GM21526 (cell line): ENCODE measurements around the gene HS2ST1.

Experiments used
- ATAC-seq: cut with Tn5 transposase; IDR thresholded peaks from one replicate; pipeline ENCODE4 v1.9.1; 2021; ENCODE audit warnings: moderate library complexity; ENCODE audit not compliant: unreplicated experiment, low FRiP score

Gene HS2ST1

DNA sequence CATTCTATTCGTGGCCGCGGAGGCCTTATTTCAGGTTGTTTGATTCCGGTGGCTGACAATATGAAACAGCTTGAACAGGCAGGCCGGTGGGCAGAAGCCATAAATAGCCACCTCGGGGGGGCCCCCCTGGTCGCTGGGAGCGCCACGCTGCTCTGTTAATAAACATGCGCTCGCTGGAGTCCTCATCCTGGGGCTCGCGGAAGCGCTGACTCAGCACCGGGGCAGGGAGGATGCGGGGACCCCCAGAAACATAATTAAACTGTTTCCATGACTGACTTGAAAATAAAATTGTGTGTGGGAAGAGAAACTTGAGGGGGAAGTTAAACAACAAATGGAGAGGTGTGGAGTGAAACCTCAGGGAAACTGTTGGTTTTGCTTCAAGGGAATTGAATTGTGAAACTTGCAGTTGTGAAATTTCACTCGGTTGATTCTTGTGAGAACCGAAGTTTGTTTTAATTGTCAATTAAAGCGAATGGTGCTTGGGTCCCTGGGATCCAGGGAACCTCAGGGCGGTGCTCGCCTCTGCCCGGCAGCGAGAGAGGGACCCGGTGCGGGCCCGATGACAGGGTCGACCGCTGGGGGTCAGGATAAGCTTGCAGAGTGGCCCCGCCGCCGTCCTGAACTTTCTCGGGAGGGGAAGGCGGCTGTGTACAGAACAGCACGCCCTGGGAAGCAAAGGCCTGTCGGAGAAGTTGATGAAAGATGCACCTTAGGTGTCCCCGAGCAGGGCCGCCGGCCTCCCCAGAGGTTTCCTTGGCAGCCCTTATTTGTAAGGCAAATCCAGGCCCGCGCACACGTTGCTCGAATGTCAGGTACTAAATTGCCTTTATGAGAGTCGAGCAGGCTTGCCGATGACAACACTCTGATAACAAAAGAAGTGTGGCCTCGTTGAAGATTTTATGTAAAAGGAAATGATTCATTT lies 237.3 kb downstream of the HS2ST1 start:
- peak; percentile 61 for ATAC-seq

DNA sequence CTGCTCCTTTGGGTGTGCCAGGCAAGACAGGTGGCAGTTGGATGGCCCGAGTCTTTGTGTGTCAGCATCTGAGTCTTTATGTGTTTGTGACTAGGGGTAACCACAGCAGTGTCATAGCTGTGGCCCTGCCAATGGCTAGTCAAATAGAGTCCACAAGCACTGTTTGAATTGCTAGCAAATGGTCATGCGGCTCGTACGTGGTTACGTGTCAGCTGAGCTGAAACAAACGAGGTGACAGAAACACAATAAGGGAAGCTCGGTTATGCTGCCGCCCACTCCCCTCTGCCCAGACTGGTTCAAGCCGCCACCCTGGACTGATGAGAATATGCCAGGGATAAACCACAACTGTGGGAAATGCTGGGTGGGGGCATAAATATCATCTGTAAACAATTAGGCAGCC lies 239.9 kb downstream of the HS2ST1 start:
- no peak for ATAC-seq

DNA sequence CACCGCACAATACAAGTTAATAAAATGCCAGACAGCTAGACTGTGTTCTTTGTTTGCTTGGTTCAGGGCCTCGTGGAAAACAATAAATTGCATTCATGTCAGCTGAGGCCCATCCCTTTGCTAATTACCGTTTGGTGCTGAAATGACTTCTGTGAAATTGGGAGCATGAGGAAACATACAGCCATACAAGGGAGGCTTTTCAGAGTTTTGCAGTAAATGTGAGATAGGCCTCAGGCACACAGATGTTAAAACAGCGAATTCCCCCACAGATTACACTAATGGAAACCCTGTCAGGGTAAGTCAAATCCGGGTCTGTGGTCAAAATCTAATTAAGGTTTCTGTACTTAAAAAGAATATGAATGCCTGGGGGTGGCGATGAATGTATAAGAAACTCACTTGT lies 240.7 kb downstream of the HS2ST1 start:
- ATAC-seq, result no peak

DNA sequence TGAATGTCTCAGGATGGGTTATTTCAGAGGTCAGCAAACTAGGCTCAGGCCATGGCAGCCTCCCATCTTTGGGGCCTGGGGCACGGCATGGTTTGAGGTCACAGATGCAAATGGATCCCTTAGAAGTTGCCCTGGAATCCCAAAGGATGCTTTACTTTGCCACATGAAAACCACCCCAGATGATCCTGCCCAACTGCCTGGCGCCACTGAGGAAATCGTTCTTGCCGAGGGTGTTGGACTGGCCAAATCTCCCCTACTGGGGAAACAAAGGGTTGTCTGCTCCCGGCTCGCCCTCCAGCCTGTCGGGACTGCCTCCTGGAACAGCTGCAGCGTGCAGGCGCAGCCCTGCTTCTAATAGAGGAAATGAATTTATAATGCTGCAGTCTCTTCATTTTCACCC lies 241.2 kb downstream of the HS2ST1 start:
- no peak for ATAC-seq

DNA sequence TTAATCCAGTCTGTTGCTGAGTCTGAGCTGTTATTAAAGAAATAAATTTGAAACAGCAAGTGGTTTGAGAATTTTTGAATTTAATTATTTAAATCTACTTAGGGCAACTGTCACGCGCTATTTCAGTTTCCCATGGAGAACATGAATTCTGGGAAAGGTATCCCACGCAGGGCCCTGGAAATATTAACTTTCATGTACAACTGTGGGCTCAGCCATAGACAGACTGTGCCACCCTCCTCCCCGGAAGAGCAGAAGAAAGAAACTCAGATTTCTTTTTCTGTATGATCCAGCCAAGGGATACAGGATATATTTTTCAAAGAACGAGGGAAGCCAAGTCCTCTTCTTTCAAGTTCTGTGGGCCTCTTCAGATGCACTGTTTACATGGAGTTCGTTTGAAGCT lies 241.7 kb downstream of the HS2ST1 start:
- no peak for ATAC-seq

DNA sequence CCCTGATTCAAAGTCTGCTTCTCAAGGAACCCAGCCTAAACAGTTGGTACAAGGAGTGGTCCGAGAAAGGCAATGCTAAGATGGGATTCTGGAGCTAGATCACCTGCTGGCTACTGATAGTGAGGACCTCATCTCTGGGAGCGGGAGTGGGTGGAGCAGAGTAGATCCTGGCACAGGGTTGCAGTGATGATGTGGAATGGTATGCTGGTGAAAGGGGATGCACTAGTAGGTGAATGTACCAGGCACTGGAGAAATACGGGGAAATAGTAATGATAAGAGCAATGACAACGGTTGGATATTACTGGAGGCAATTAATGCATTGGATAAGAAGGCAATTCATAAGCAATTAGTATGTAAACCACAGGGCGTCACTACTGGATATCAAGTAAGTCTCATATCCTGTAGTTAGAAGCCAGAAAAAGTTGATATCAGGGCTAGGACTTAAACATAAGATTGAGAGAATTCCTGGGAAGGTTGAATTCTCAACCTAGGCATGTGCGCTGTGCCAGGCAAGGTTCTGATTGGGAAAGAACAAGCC lies 245.0 kb downstream of the HS2ST1 start:
- no peak for ATAC-seq
